ENCODE measurements around the gene ANO6.

Gene ANO6

GRCh38 chr12:45421736-45422135, 205.8 kb downstream of the ANO6 start:
- H3K9ac ChIP-seq (ENCODE audit: low read length): no peak overlapping the region
- H3K9me3 ChIP-seq (ENCODE audit: control insufficient read depth, low read length): no peaks in the 10 kb centered on the region
- no peaks in the 10 kb centered on the region for H3K27me3 ChIP-seq (replicated peaks; ENCODE audit: control insufficient read depth, insufficient read depth, low read length)
- DNase-seq (ENCODE audit: low read depth): no peak
- H3K4me3 ChIP-seq (ENCODE audit: low read length): no peak overlapping the region
- peaks cover 94% of the 10 kb centered on the region for H3K36me3 ChIP-seq (ENCODE audit: control insufficient read depth, insufficient read depth, low read length, severe bottlenecking)
- peaks cover under 1% of the 10 kb centered on the region for H3K4me1 ChIP-seq (ENCODE audit: control insufficient read depth, insufficient read depth, low read length)

- no peak overlapping the region for H3K9ac ChIP-seq (ENCODE audit: low read length)
- no peak overlapping the region for H3K4me3 ChIP-seq (ENCODE audit: low read length)
- DNase-seq (ENCODE audit: low read depth): no peak
- no peaks in the 10 kb centered on the region for H3K27me3 ChIP-seq (replicated peaks; ENCODE audit: control insufficient read depth, insufficient read depth, low read length)
- peaks cover 94% of the 10 kb centered on the region for H3K36me3 ChIP-seq (ENCODE audit: control insufficient read depth, insufficient read depth, low read length, severe bottlenecking)
- no peaks in the 10 kb centered on the region for H3K9me3 ChIP-seq (ENCODE audit: control insufficient read depth, low read length)
- no peaks in the 10 kb centered on the region for H3K4me1 ChIP-seq (ENCODE audit: control insufficient read depth, insufficient read depth, low read length)
These were observed 208.0 kb downstream of the ANO6 start for GRCh38 chr12:45423931-45424330.

GRCh38 chr12:45425426-45425825, 209.5 kb downstream of the ANO6 start:
- Histone ChIP-seq H3K36me3 (ENCODE audit: control insufficient read depth, insufficient read depth, low read length, severe bottlenecking) (peaks cover 95% of the 10 kb centered on the region), H3K4me3 (ENCODE audit: low read length) (no peak overlapping the region)

GRCh38 chr12:45426294-45426693, 210.4 kb downstream of the ANO6 start:
- Histone ChIP-seq H3K4me3 (ENCODE audit: low read length) (no peak overlapping the region), H3K36me3 (ENCODE audit: control insufficient read depth, insufficient read depth, low read length, severe bottlenecking) (peaks cover 98% of the 10 kb centered on the region), H3K27me3 (replicated peaks; ENCODE audit: control insufficient read depth, insufficient read depth, low read length) (no peaks in the 10 kb centered on the region), H3K9me3 (ENCODE audit: control insufficient read depth, low read length) (no peaks in the 10 kb centered on the region), H3K9ac (ENCODE audit: low read length) (no peak overlapping the region), H3K4me1 (ENCODE audit: control insufficient read depth, insufficient read depth, low read length) (no peaks in the 10 kb centered on the region)
- no peak for DNase-seq (ENCODE audit: low read depth)

More at GRCh38 chr12:45425426-45425825, 209.5 kb downstream of the ANO6 start:
- Histone ChIP-seq H3K4me1 (ENCODE audit: control insufficient read depth, insufficient read depth, low read length) (no peaks in the 10 kb centered on the region), H3K9me3 (ENCODE audit: control insufficient read depth, low read length) (no peaks in the 10 kb centered on the region), H3K9ac (ENCODE audit: low read length) (no peak overlapping the region), H3K27me3 (replicated peaks; ENCODE audit: control insufficient read depth, insufficient read depth, low read length) (no peaks in the 10 kb centered on the region)
- peak; percentile 56 for DNase-seq (ENCODE audit: low read depth)

GRCh38 chr12:45427042-45427441, 211.1 kb downstream of the ANO6 start:
- peaks cover 98% of the 10 kb centered on the region for H3K36me3 ChIP-seq (ENCODE audit: control insufficient read depth, insufficient read depth, low read length, severe bottlenecking)

GRCh38 chr12:45429831-45430230, 213.9 kb downstream of the ANO6 start:
- Histone ChIP-seq H3K9ac (ENCODE audit: low read length) (no peak overlapping the region), H3K36me3 (ENCODE audit: control insufficient read depth, insufficient read depth, low read length, severe bottlenecking) (peaks cover 97% of the 10 kb centered on the region)

More at GRCh38 chr12:45427042-45427441, 211.1 kb downstream of the ANO6 start:
- no peak for DNase-seq (ENCODE audit: low read depth)
- Histone ChIP-seq H3K27me3 (replicated peaks; ENCODE audit: control insufficient read depth, insufficient read depth, low read length) (no peaks in the 10 kb centered on the region), H3K4me3 (ENCODE audit: low read length) (no peak overlapping the region), H3K4me1 (ENCODE audit: control insufficient read depth, insufficient read depth, low read length) (no peaks in the 10 kb centered on the region), H3K9ac (ENCODE audit: low read length) (no peak overlapping the region), H3K9me3 (ENCODE audit: control insufficient read depth, low read length) (no peaks in the 10 kb centered on the region)

GRCh38 chr12:45431126-45431525, 215.2 kb downstream of the ANO6 start:
- Histone ChIP-seq H3K9ac (ENCODE audit: low read length) (no peak overlapping the region), H3K4me1 (ENCODE audit: control insufficient read depth, insufficient read depth, low read length) (no peaks in the 10 kb centered on the region), H3K27me3 (replicated peaks; ENCODE audit: control insufficient read depth, insufficient read depth, low read length) (no peaks in the 10 kb centered on the region), H3K9me3 (ENCODE audit: control insufficient read depth, low read length) (no peaks in the 10 kb centered on the region), H3K36me3 (ENCODE audit: control insufficient read depth, insufficient read depth, low read length, severe bottlenecking) (peaks cover 85% of the 10 kb centered on the region), H3K4me3 (ENCODE audit: low read length) (no peak overlapping the region)
- no peak for DNase-seq (ENCODE audit: low read depth)

More at GRCh38 chr12:45429831-45430230, 213.9 kb downstream of the ANO6 start:
- no peak for DNase-seq (ENCODE audit: low read depth)
- Histone ChIP-seq H3K9me3 (ENCODE audit: control insufficient read depth, low read length) (no peaks in the 10 kb centered on the region), H3K4me3 (ENCODE audit: low read length) (no peak overlapping the region), H3K4me1 (ENCODE audit: control insufficient read depth, insufficient read depth, low read length) (no peaks in the 10 kb centered on the region), H3K27me3 (replicated peaks; ENCODE audit: control insufficient read depth, insufficient read depth, low read length) (no peaks in the 10 kb centered on the region)

- no peak overlapping the region for H3K4me3 ChIP-seq (ENCODE audit: low read length)
These were observed 216.8 kb downstream of the ANO6 start for GRCh38 chr12:45432710-45433109.

GRCh38 chr12:45433441-45433868, 217.6 kb downstream of the ANO6 start:
- Histone ChIP-seq H3K4me3 (ENCODE audit: low read length) (no peak overlapping the region), H3K36me3 (ENCODE audit: control insufficient read depth, insufficient read depth, low read length, severe bottlenecking) (peaks cover 61% of the 10 kb centered on the region), H3K27me3 (replicated peaks; ENCODE audit: control insufficient read depth, insufficient read depth, low read length) (no peaks in the 10 kb centered on the region), H3K9me3 (ENCODE audit: control insufficient read depth, low read length) (no peaks in the 10 kb centered on the region), H3K4me1 (ENCODE audit: control insufficient read depth, insufficient read depth, low read length) (no peaks in the 10 kb centered on the region), H3K9ac (ENCODE audit: low read length) (no peak overlapping the region)
- DNase-seq (ENCODE audit: low read depth): no peak

More at GRCh38 chr12:45432710-45433109, 216.8 kb downstream of the ANO6 start:
- DNase-seq (ENCODE audit: low read depth): no peak
- Histone ChIP-seq H3K9ac (ENCODE audit: low read length) (no peak overlapping the region), H3K4me1 (ENCODE audit: control insufficient read depth, insufficient read depth, low read length) (no peaks in the 10 kb centered on the region), H3K9me3 (ENCODE audit: control insufficient read depth, low read length) (no peaks in the 10 kb centered on the region), H3K36me3 (ENCODE audit: control insufficient read depth, insufficient read depth, low read length, severe bottlenecking) (peaks cover 69% of the 10 kb centered on the region), H3K27me3 (replicated peaks; ENCODE audit: control insufficient read depth, insufficient read depth, low read length) (no peaks in the 10 kb centered on the region)

GRCh38 chr12:45434094-45434493, 218.2 kb downstream of the ANO6 start:
- DNase-seq (ENCODE audit: low read depth): no peak
- no peak overlapping the region for H3K4me3 ChIP-seq (ENCODE audit: low read length)

GRCh38 chr12:45435945-45436710, 220.2 kb downstream of the ANO6 start:
- Histone ChIP-seq H3K9ac (ENCODE audit: low read length) (no peak overlapping the region), H3K27me3 (replicated peaks; ENCODE audit: control insufficient read depth, insufficient read depth, low read length) (no peaks in the 10 kb centered on the region), H3K9me3 (ENCODE audit: control insufficient read depth, low read length) (peaks cover under 1% of the 10 kb centered on the region), H3K4me3 (ENCODE audit: low read length) (no peak overlapping the region), H3K4me1 (ENCODE audit: control insufficient read depth, insufficient read depth, low read length) (no peaks in the 10 kb centered on the region), H3K36me3 (ENCODE audit: control insufficient read depth, insufficient read depth, low read length, severe bottlenecking) (peaks cover 34% of the 10 kb centered on the region)
- DNase-seq (ENCODE audit: low read depth): no peak

More at GRCh38 chr12:45434094-45434493, 218.2 kb downstream of the ANO6 start:
- Histone ChIP-seq H3K9ac (ENCODE audit: low read length) (no peak overlapping the region), H3K36me3 (ENCODE audit: control insufficient read depth, insufficient read depth, low read length, severe bottlenecking) (peaks cover 55% of the 10 kb centered on the region), H3K27me3 (replicated peaks; ENCODE audit: control insufficient read depth, insufficient read depth, low read length) (no peaks in the 10 kb centered on the region), H3K9me3 (ENCODE audit: control insufficient read depth, low read length) (no peaks in the 10 kb centered on the region), H3K4me1 (ENCODE audit: control insufficient read depth, insufficient read depth, low read length) (no peaks in the 10 kb centered on the region)
